G401.6 (cell line): Measurements from ENCODE around the gene DMRT1.
"Not testable (repeated sequence)": the region's sequence is repeated elsewhere in the genome, so short reads cannot be mapped to it uniquely, and the experiment has no call there.

ENCODE experiments used
- FAIRE-seq: peaks from 2 replicates; lab custom pipeline; 2012; peaks lifted over from hg19 to GRCh38; lab: Jason Lieb, UNC

The DMRT1 gene

DNA sequence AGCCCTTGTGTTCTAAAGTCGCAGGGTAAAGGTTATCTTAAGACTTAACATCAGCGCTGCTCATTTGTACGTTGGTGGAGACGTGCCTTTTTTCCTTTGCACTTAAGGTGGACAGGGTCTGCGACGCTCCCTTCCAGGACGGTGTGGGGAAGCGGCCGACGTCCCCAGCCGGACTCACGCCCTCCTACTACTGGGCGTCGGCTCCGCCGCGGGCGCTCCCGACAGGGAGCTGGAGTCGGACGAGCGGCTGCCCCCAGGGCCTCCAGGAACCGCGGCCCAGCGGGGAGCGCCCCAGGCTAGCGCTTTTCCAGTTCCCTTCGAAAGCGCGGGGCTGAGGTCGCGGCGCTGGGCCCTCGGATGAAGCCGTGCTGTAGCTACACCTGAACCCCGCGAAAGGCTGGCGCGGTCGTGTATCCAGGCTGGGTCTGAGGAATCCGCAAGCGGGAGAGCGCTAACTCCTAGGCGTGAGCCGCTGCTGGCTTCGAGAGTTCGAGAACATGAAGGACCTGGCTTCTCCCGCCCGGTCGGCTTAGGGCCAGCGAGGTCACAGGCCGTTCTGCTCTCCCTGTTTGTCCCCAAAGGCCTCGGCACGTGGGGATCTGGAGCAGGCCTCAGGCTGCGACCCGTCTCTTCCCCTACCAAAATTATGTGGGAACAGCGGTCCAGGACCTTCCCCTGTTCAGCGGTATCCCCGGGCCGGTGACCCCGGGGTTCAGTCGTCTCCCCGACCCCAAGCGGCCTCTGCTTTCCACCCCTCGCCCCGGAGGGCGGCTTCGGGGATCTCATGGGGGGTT lies 131.2 kb downstream of the DMRT1 start:
- no peak for FAIRE-seq

DNA sequence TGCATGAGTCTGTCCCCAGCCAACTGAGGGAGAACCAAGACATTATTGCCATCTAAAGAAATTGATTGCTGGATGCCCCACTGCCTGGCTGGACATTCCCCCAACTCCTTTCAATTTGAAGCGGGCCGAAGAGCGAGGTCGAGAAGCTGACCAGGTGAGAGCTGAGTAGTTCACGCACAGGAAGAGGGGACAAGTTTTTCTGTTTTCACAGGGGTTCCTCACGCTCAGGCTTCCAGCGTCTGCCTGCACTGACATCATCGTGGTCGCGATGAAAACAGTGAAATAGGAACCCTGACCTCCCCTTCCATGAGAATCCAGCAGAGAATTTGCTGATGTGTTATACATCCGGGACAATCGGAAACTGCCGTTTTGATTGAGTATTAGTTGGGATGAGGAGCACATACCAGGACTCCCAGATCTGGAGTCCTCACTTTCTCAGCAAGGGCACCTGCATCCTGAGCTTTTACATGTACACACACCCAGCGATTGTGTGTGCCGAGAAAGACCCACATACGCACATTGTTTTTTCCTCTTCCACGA lies 131.9 kb downstream of the DMRT1 start:
- no peak for FAIRE-seq

DNA sequence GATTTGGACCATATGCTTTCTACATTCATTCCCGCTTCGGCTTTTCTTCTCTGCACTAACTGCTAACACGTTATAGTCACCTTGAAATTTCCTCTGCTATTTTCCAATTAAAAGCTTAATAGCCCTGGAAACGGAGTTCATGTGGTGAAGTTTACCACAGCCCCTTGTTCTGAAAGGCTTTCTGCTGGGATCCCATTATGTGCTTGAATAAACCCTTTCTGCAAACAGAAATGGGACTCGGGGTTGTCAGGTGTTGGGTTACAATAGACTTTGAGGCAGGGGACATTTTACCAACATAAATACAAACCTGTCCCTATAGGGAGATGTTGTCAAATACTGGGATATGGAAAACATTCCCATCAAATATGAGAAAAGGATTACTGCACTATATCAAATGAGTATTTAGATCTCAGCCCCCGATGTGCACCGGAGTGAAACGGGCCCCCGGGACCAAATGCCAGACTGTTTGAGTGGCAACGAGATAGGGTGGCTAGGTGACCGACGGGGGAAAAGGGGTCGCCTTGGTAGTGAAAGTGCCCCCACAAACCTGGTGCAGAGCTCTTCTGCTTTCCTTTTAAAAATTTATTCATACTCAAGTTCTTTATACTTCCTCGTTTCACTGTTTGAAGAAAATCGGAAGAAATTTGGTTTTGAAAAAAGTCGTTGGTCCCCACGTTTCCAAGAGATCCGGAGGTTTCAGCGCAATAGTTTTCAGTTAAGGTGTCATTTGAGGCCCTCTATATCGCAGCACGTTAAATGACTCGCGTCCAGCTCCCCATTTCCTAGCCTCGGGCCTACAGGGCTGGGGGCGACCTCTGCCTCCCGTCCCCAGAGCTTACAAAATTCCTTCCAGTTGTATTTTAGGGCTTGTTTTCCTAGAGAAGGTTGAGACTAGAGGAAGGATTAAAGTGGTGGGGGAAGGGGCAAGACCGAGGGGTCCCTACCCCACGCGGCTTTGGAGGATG lies 132.8 kb downstream of the DMRT1 start:
- no peak for FAIRE-seq

DNA sequence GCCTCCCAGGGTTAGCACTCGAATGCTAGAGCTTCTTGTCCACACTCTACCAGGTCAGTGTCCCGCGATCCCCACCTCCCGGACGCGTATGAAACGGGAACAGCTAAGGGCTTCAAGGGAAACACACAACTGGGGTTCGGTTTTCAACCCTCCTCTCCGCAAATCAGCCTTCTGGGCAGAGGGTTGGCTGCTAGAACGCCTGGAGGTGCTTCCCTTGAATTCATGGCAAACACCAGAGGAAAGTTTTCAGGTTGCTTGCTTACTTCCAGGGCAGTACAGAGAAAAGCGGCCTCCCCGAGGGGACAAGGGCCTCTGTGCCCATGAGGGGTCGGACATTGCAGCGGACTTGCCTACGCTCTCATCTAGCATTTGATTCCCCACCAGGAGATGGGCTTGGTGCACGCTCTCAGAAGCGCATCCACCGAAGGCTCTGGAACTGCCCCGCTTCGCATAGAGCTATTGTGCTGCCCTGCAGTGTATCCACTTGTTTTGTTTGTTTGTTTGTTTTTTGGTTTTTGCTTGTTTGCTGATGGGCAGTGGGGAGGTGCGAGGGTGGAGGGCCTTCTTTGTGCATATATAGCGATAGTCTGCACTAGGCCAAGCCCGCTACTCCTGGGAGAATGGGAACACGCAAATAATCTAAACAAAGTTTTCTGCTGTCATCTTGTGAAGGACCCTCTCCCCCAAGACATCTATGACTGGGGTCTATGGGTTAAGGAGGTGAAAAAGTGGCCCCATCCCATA lies 133.7 kb downstream of the DMRT1 start:
- FAIRE-seq, result no peak

DNA sequence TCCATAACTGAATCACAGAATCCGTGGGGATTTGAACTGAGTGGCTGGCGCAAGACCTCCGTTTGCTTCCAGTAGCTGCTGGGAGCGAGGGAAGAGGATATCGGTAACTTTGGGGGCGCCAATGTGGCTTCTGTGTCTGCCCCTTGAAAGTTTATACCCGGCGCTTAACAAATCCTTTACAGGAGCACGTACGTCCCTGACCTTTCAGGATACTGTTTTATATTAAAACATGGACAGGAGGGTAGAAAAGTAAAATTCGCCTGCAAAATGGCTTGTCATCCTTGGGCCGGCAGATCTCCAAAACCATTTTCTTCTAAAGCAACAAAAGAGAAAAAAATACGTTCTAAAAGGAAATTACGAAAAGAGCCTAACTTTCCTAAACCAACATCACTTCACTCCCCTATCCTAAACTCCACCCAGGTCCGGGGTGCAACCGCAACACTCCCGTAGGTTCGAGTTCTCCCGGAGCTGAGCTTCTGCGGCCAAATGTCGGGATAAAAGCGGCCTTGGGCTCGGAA lies 134.3 kb downstream of the DMRT1 start:
- FAIRE-seq, result no peak

DNA sequence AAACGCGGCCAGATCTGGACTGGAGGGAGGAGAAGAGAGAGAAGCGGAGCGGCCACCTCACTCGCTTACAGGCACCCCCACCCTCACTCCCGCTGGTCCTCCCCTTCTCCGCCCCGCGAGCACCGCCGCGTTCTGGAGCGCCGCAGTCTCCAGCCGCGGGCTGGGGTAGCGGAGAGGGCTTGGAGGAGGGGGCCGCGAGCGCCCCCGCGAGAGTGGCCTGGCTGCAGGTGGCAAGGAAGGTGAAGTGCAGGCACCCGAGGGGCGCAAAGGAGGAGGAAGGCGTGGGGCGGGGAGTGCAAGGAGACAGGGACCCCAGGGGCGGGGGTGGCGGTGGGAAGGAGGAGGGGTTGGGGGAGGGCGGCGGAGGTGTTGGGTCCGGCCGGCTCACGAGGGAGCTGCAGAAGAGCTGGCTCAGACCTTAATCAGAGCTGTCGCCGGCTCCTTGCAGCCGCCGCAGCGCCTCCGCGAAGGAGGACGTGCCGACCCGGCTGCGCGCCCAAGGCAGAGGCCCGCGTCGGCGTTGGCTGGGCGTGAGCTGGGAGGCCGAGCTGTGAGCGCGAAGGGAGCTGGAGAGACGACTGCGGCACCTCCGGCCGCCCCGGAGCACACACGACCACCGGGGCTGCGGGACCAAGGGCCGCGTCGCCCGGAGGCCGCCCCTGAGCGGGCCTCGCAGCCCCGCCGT lies 134.9 kb downstream of the DMRT1 start, which contains the start of gene DMRT3:
Gene DMRT3, plus strand, starts transcription at position 398 of the 685 bp plus-strand sequence. CDS start 347 bp downstream, outside the sequence.
- FAIRE-seq, result no peak

DNA sequence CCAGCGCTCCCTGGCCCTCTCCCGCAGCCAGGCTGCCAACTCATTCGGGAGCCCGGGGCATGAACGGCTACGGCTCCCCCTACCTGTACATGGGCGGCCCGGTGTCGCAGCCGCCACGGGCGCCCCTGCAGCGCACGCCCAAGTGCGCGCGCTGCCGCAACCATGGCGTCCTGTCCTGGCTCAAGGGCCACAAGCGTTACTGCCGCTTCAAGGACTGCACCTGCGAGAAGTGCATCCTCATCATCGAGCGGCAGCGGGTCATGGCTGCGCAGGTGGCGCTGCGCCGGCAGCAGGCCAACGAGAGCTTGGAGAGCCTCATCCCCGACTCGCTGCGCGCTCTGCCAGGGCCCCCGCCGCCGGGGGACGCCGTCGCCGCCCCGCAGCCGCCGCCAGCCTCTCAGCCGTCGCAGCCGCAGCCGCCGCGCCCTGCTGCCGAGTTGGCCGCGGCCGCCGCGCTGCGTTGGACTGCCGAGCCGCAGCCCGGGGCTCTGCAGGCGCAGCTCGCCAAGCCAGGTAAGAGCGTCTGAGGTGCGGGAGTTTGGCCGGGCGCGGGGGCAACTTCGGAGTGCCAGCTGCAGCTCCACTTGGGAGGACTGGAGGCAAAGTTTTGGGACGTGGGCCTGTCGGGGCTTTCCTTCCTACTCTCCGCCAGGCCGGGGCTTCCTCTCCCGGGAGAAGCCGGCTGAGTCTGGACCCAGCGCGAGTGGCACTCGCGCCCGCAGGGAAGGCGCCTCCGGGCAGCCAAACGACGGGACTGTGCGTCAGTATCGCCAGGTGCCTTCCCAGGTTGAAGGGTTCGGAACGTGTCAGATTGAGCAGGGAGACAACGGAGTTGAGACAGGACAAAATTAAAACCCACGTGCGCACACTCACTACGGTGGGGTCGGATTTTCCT lies 135.7 kb downstream of the DMRT1 start:
- no peak for FAIRE-seq

DNA sequence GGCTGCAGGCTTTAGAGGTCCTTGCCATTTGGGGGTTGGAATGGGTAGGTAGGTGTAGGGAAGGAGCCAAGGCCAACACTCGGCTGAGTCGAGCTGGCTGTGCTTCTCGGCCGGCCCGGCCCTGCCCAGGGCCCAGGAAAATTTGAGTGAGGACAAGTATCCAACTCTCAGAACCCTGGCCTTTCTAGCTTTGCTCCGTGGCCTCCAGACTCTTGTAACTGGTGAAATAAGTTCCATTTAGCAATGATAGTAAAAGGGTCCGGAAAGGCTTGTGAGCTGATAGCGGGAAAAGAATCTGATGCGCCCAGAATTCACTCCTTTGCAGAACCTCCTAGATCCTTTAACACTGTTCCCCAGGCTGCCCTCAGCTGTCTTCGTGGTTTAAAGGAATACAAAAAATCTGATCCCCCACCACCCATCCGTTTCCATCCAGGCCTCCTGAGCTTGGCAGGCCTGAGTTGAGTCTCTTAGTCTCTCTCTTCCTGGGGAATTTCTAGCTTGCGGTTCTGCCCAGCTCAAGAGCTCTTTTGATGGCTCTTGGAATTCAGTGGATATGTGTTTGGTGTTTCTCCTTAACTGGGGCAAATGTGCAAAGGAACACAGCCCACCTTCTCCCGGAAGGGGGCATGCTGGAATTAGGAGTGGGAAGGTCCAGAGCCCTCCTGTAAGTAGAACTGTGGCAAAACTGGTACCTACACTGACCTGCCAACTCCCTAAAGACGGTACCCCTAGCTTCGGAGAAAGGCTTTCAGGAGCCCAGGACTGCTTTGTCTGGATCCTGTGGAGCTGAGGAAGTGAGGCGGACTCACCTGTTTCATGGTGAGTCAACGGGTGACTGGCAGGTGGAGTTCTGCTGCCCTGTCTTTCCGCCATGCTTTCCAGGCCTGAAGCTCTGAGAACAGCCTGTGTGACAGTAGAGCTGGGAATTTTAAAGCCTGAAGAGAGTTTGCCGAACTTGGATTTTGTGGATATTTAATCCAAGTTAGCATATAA lies 136.6 kb downstream of the DMRT1 start:
- FAIRE-seq, result no peak

DNA sequence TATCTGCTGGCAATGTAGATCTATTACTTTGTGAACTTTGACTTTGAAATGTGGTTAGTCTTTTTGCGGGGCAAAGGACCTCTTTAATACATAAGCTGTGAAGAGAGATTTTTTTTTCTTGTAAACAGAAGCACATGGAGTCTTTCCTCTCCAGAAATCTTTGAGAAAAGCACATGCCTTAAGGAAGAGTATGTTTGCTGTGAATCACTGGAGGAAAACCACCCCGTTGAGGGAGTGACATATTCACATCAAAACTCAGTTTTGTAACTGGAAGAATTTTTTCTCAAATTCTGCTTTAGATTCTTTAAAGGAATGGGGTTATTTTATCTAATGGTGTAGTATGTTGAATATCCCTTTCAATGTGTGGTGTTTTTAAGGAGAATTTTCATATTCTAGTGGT lies 138.5 kb downstream of the DMRT1 start:
- no peak for FAIRE-seq

DNA sequence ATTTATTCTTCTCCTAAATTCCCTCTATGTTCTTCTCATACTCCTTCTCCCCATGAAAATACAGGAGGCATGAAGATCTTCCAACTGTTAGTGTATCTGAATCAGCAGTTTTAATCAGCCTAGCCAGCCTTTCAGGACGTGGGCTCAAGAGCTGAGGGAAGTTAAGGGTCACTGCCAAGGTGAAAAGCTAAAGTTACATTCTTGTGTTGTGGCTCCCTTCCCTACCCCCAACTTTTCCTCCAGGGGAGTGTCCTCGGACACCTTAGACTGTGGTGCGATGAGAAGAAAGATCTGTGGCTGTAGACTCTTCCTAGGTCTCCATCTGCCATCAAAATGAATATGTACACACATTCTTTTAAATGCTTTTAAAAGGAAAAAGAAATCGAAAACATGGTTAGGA lies 139.1 kb downstream of the DMRT1 start:
- no peak for FAIRE-seq

DNA sequence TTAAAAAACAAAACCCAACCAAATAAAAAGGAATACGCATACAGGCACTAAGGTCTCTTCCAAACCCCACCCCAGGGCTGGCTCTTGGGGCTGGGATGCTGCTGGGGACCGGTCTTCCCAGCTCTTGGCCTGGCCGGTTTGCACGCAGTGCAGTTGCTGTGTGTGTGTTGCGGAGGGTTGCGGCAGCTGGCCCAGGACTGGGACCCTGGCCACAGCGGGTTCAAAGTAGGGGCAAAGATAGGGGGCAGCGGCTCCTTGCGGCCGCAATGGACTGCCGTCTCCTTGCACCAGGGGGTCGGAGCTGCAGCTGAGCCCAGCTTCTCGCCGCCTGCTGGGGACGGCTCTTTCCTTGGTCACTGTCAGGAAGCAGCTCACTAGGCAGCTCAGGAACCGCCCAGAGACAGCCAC lies 140.0 kb downstream of the DMRT1 start:
- FAIRE-seq, result no peak

DNA sequence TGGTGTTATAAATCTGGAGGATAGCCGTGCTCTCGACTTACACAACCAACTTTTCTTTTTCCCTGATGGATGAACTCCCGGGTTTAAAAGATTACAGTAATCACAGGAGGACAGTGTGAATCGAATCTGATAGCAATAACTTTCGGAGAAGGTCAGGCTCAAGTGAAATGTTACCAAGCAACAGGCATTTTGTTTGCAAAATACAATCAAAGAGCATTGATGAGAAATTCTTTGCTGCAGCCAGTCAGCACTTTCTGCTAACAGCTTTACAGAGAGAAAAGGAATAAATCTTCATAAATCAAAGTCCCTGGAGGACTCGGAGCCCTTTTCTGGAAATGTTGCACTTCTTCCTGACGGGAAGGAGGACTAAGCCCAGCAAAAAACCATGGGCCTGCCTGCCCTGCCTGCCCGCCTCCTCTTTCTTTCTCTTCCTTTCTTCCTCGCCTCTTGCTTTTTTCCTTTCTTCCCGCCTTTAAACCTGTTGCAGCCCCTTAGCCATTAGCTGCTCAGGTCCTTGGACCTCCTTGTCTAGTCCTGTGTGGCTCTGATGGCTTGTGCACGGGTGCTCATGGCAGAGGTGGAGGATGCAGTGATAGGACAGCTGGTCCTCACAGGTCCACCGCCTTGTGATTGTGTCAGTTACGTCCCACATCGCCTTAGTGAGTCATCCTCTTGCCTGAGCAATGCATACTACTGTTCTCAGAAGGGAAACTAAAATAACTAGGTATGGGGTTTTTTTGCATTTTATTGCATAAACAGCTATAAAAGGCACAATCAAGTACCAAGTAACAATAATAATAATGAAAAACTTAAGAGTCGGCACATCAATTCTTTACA lies 141.1 kb downstream of the DMRT1 start:
- FAIRE-seq, result no peak

DNA sequence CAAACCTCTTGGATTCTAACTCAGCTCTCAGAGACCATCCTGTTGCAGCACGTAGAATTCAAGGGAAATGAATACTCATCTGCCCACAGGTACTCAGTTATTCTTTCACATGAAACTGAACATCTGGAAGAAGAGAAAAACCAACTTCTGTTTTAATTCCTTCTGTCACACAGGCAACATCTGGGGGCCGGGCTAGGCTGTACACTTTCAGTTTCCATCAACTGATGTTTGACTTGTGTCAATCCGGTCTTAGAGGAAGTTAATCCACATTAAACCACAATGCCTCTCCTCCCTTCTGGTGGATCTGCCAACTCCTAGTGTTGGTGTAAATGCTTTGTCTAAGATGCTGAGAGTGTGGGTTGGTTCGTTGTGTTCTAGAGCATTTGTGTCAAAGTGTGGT lies 152.5 kb downstream of the DMRT1 start:
- FAIRE-seq, result no peak

DNA sequence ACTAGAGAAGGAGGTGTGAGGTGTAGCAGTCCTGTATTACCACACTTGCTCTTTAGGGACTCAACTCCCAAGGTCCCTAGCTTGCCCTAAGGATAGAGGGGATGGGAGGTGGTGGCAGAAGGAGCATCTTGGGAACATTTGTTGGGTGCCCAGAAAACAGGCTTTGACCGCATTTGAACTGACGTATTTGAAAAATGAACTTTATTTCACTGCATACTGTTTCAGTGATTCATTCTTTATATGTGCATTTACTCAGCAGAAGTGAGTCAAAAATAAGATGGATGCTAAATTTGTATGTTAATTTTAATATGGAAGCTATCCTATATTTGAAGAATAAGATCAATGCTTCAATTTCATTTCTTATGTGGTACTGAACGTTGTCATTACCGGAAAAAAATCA lies 153.7 kb downstream of the DMRT1 start:
- no peak for FAIRE-seq

DNA sequence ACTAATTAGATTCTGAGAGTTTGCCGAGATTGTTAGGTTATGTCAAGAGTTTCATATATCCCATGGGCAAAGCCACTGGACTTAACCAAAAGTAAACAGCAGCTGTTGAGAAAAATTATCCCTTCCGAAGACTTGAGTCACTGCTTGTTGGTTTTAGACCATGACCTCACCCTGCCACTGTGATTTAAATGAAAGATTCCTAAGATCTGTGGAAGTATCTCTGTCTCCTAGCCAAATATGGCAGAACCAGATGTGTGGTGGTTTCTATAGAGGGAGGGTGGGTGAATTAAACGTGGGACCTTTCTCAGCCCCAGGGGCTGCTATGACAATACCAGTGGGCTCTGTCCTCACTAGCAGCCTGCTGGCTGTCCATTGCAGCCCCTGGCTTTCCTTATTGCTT lies 154.3 kb downstream of the DMRT1 start:
- no peak for FAIRE-seq

DNA sequence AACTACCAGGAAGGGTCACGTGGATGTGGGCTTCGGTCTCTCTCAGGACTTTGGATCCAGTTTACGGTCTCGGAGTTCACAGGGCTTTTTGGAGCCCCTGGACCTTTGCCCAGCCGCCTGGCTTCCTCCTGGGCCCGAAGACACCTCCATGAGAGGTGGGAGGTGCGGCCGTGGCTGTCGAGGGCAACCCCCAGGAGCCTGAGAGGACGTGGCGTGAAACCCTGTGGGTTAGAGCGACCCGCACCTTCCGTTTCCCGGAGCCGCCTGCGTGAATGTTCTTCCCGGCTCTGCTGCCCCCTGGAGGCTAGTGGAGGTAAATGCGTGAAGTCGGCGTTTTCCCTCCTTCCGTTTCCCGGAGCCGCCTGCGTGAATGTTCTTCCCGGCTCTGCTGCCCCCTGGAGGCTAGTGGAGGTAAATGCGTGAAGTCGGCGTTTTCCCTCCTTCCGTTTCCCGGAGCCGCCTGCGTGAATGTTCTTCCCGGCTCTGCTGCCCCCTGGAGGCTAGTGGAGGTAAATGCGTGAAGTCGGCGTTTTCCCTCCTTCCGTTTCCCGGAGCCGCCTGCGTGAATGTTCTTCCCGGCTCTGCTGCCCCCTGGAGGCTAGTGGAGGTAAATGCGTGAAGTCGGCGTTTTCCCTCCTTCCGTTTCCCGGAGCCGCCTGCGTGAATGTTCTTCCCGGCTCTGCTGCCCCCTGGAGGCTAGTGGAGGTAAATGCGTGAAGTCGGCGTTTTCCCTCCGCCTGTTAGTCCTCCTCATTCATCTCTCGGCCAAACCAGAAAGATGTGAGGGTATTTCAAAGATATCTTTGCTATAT lies 157.0 kb downstream of the DMRT1 start:
- not testable (repeated sequence) for FAIRE-seq

DNA sequence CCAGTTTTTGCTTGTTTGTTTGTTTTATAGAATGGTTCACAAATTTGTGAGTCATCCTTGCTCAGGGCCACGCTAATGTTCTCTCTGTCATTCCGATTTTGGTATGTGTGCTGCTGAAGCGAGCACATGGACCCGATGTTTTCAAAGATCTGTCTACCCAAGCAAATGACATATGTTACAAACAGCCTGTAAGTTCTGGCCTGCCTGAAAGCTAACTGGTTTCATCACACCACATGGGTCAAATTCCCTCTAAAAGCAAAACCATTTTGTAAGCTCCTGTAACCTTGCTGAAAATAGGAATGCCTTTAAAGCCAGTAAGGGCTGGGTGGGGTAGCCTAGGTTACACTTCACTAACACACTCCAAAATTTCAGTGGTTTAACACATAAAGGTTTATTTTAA lies 160.3 kb downstream of the DMRT1 start:
- no peak for FAIRE-seq
